C4-2B (cell line): ENCODE measurements around the gene ATAD3B.

Experiments used
- CTCF ChIP-seq: fragments of 450-650 bp; conservative IDR thresholded peaks from 2 replicates; pipeline ENCODE4 v1.5.1; 2017; ENCODE audit warnings: mild to moderate bottlenecking
- ZFX ChIP-seq: fragments of 450-650 bp; IDR thresholded peaks from 2 replicates; pipeline ENCODE4 v1.6.1; 2017

GRCh38 chr1:1436630-1437032, 34.9 kb upstream of the ATAD3B start:
- TF ChIP-seq CTCF (no peak), ZFX (no peak)
